GM12891 (cell line): Measurements from ENCODE around the gene WDR62.

Experiments used
- DNase-seq: peaks from one replicate; pipeline ENCODE4 v3.0.0; 2011; ENCODE audit warnings: low spot score; ENCODE audit not compliant: insufficient read length
- FAIRE-seq: peaks from 2 replicates; lab custom pipeline; 2011; peaks lifted over from hg19 to GRCh38; lab: Jason Lieb, UNC
- PAX5 ChIP-seq: IDR thresholded peaks from 2 replicates; pipeline ENCODE4 v1.6.1; 2011; ENCODE audit warnings: low read length, moderate library complexity, mild to moderate bottlenecking; ENCODE audit not compliant: insufficient read depth, severe bottlenecking
- POLR2A ChIP-seq: IDR thresholded peaks from 2 replicates; pipeline ENCODE4 v1.6.1; 2011; ENCODE audit warnings: low read depth, low read length, control low read depth
- POLR2AphosphoS5 ChIP-seq: IDR thresholded peaks from 2 replicates; pipeline ENCODE4 v1.6.1; 2011; ENCODE audit warnings: low read depth, low read length, control low read depth
- POU2F2 ChIP-seq: IDR thresholded peaks from 2 replicates; pipeline ENCODE4 v1.6.1; 2011; ENCODE audit warnings: low read depth, mild to moderate bottlenecking, control low read depth, low read length, moderate library complexity
- SPI1 ChIP-seq: IDR thresholded peaks from 2 replicates; pipeline ENCODE4 v1.6.1; 2011; ENCODE audit warnings: low read depth, low read length, control low read depth
- TAF1 ChIP-seq: IDR thresholded peaks from 2 replicates; pipeline ENCODE4 v1.6.1; 2011; ENCODE audit warnings: low read depth, low read length, control low read depth

WDR62 gene

DNA sequence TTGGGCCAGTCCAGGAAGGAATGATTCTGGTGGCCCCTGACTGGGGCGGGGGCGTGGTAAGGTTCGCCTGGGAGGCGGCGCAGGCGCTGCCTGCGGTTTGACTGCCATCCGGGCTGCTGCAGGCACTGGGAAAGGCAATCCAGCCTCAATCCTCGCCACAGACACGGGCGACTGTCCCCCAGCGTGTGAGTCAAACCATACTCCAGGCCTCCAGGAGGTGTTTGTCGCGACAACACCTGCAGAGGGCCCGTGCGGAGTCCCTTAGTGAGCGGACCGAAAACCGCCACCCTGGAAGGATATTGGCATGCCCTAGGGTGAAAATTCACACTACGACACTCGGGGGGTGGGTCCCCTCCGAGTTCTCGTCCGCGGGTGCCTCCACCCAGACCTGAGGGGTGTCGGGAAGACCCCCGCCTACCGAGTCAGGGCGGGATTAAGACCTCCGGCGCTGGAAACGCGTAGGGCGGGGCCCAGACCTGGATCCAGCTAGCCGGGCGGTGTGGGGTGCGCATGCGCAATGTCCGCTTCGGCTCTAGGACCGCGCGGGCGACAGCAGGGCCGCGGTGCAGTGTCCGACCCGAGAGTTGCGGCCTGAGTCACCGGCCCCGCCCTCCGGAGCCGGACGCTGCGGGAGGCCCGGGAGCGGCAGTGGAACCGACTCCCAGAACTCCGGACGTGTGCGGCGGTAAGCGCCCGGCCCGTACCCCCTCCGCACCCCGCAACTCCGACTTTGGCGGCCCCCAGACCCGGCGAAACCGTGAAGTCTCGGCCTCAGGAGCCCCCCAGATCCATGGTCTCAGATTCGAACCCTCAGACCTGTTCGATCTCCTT lies 85.0 kb downstream of the WDR62 start, which contains the start of gene CAPNS1:
CAPNS1 (plus strand) TSS at position 594 of the 831 bp plus-strand sequence. CDS start 946 bp downstream, outside the sequence.
- TF ChIP-seq TAF1 (peak; percentile 63; the same call in 1 of the 2 replicates), POU2F2 (peak; percentile 76), SPI1 (no peak), POLR2A (peak; percentile 66), POLR2AphosphoS5 (peak; percentile 57; the same call in 1 of the 2 replicates), PAX5 (peak; percentile 7)
- FAIRE-seq (peak; percentile 98), DNase-seq (peak; percentile 96)

DNA sequence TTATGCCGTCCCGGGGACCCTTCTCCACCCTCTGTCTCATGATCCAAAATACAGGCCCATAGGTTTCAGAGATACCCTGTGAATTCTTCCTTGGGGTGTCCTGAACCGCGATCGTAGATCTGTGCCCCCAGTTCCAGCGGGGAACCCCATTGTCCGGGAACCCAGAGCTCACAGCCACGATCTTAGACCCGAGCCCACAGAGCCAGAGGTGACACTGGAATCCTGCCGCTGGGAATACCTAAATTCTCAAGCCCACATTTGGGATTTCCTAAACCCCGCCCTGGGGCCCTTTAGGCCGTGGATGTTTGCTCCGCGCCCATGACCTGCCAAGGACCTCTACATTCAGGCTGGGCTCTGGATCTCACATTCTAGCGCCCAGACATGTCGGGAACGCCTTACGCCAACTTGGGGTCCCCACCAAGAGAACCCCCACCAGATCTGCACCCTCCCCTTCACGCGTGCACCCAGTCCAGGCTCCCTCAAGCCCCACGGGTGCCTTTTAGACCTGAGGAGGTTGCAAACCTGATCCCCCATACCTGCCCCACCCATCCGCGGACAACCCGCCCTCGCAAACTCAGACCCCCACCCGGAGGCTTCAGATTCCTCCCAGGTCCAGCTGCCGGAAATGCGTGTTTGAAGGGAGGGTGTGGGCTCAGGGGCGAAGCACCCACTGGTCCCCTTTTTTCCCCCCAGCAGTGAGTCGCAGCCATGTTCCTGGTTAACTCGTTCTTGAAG lies 85.8 kb downstream of the WDR62 start:
- TF ChIP-seq POLR2A (no peak), TAF1 (no peak), POLR2AphosphoS5 (no peak), POU2F2 (no peak)
- DNase-seq (peak; percentile 73), FAIRE-seq (peak; percentile 62)

DNA sequence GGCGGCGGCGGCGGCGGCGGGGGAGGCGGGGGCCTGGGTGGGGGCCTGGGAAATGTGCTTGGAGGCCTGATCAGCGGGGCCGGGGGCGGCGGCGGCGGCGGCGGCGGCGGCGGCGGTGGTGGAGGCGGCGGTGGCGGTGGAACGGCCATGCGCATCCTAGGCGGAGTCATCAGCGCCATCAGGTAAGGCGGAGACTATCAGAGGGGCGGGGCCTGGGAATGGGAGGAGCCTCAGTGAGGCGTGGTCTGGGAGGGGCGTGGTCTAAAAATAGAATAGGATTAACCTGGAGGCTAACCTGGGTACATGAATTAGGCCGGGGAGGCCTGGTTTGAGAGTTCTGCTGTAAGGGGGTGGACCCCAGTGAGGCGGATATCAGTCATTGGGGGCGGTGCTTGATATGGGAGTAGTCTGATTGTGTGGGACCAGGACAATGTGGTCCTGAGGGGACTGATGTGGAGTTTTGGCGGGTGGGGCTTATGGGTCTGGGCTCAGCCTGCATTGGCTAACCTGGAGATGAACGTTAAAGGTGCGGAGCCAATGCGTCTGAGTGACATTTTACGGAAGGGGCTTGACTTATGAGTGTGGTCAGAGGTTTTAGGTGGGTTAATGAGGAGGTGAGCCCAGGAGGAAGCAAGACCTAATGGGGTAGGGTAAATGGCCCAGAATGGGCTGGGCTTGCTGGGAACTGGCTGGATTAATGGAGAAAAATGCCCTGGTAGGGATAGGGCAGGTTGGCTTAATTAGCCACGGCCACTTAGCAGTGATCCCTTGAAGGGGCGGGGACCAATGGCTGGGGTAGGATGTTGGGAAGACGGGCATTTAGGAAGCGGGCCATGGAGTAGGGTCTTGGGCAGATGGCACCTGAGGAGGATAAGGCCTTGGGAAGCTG lies 86.6 kb downstream of the WDR62 start:
- TF ChIP-seq TAF1 (peak; percentile 32; the same call in 1 of the 2 replicates), POLR2A (no peak)
- DNase-seq (peak; percentile 84), FAIRE-seq (peak; percentile 87)

DNA sequence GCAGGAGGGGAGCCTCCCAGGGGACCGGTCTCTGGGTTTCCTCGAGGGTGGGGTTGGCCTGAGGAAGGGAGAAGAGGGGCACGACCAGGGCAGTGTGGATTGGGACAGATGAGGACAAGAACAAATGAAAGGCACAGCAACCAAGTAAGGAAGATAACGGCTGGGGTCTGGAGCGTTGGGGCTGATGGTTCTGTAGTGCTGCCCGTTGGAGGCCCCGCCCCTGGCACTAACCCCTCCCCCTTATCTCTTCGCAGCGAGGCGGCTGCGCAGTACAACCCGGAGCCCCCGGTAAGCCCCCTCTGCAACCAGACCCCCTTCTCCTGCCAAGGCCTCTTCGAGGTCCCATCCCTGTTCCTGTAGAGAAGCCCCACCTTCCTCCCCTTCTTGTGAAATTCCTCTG lies 87.3 kb downstream of the WDR62 start:
- DNase-seq (no peak), FAIRE-seq (no peak)
- TF ChIP-seq SPI1, result no peak
- TF ChIP-seq POU2F2, result no peak
- TF ChIP-seq PAX5, result no peak
- no peak for TF ChIP-seq TAF1
- TF ChIP-seq POLR2AphosphoS5, result no peak
- TF ChIP-seq POLR2A, result no peak

DNA sequence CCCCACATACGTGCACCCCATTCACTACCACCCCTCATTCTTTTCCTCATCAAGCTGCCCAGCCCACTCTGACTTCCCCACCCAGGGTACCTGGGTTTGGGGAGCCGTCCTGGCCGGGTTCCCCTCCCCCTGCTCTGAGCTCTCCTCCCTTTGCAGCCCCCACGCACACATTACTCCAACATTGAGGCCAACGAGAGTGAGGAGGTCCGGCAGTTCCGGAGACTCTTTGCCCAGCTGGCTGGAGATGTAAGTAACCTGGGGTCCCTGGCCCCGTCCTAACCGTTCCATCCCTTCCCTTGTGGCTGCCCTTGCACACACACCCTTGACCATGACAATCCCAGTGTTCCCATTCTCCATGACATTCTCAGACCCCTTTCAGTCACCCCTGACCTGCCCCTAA lies 87.8 kb downstream of the WDR62 start:
- FAIRE-seq (no peak), DNase-seq (no peak)
- no peak for TF ChIP-seq POLR2AphosphoS5
- TF ChIP-seq PAX5, result no peak
- no peak for TF ChIP-seq POU2F2
- no peak for TF ChIP-seq TAF1
- TF ChIP-seq POLR2A, result no peak

DNA sequence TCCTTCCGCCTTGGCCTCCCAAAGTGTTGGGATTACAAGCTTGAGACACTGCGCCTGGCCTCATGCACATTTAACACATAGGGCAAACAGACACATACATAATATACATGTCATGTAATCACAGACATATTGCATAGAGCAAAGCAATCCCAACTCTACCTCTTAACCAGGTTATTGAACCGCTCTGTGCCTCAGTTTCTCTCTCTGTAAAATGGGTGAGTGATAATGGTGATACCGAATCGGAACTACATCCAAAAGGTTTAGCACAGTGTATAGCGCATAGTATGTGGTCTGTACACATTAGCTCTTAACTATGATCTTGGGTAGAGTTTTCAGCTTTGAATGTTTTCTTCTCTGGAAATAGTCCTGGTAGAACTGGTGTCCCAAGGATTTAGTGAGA lies 89.9 kb downstream of the WDR62 start:
- DNase-seq, result no peak
- no peak for FAIRE-seq
- TF ChIP-seq TAF1 (no peak), POU2F2 (no peak)

DNA sequence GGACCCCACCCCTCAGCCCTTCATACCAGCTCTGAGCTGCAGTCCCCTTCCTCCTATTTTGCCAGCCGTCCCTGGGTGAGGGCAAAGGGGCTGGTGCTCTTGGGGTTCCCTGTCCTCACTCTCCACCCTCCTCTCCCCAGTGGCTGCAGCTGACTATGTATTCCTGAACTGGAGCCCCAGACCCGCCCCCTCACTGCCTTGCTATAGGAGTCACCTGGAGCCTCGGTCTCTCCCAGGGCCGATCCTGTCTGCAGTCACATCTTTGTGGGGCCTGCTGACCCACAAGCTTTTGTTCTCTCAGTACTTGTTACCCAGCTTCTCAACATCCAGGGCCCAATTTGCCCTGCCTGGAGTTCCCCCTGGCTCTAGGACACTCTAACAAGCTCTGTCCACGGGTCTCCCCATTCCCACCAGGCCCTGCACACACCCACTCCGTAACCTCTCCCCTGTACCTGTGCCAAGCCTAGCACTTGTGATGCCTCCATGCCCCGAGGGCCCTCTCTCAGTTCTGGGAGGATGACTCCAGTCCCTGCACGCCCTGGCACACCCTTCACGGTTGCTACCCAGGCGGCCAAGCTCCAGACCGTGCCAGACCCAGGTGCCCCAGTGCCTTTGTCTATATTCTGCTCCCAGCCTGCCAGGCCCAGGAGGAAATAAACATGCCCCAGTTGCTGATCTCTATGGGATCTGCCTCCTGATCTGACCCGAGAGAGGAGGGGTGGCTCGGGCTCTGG lies 95.1 kb downstream of the WDR62 start:
- TF ChIP-seq TAF1 (no peak), PAX5 (no peak), SPI1 (no peak), POLR2AphosphoS5 (no peak), POU2F2 (no peak), POLR2A (no peak)
- no peak for DNase-seq

DNA sequence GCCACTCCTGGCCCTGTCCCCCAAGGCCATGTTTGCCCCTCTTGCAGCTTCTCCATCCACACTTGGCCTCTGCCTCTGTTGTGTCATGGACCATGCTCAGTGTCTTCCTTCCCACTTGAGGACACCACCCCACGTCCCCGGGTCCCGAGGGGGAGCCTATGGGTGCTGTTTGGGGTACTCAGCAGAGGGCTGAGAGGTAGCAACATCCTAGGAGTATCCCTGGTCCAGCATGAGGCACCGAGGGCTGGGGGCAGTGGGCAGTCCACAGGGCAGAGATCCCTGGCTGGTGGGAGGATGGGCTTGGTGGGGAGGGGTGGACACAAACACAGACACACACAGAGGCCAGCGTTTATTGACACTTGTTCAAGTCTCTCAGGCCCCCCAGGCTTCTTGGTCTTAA lies 95.9 kb downstream of the WDR62 start:
- DNase-seq, result no peak
- FAIRE-seq, result no peak
- no peak for TF ChIP-seq POLR2AphosphoS5
- TF ChIP-seq PAX5, result no peak
- TF ChIP-seq SPI1, result no peak
- no peak for TF ChIP-seq TAF1
- no peak for TF ChIP-seq POU2F2
- TF ChIP-seq POLR2A, result no peak

More for the DNA sequence above, 95.1 kb downstream of the WDR62 start:
- FAIRE-seq, result no peak
